Measurements from ENCODE around the gene MAP3K15. TPM values are rescaled to one million over a fixed set of nuclear protein-coding genes. Genes with fewer than 3 reads are reported as not detected.

The MAP3K15 gene
- total and polyA plus RNA-seq, 10 of the 15 experiments (the other 5 are each of a cell fraction or from before 2014, with no cell fraction given): 0.03 to 0.16 TPM; not detected in 8

DNA sequence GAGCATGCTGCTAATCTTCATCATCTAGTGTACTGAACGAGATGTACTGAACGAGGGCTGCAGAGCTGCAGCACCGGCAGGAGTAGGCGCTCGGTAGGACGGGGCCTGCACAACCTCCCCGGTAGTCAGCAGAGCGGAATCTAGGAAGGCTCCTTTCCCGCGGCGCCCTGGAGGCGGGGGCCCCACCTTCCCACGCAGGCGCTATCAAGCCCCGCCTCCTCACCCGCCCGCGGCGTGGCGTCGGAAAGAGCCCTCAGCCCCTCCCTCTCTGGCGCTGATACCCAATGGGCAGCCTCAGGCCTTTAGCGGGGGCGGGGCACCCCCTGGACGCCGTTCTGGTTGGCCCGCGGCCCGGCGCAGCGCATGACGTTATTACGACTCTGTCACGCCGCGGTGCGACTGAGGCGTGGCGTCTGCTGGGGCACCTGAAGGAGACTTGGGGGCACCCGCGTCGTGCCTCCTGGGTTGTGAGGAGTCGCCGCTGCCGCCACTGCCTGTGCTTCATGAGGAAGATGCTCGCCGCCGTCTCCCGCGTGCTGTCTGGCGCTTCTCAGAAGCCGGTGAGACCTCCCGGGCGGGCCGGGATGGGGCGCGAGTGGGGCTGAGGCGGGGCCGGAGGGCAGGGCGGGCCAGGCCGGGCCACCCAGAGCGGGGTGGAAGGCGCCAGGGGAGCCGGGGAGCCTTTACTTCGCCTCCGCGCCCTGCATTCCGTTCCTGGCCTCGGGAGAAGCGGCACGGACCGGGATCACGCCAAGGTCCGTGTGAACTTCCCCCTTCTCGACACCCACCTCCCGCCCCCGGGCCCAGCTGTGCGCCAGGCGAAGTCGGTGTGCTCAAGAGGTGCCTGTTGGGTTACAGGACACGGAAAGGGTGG, 171.5 kb downstream of the MAP3K15 start, which contains the start of gene PDHA1:
PDHA1 (plus strand) TSS at position 393 of the 874 bp plus-strand sequence; CDS start at position 504, 111 bp downstream.
- POLR2A ChIA-PET: no interaction called here
- no peak for TF ChIP-seq TARDBP (IDR thresholded peaks at IDR 0.05; ENCODE audit: borderline replicate concordance)
- peak; percentile 48; the same call in 1 of the 2 replicates for TF ChIP-seq ATF7 (IDR thresholded peaks at IDR 0.05; ENCODE audit: low read depth)
- peak; percentile 97 for TF ChIP-seq CREB1 (IDR thresholded peaks at IDR 0.05; ENCODE audit: low read depth)
- peak; percentile 42; the same call in 1 of the 2 replicates for TF ChIP-seq RFX5 (IDR thresholded peaks at IDR 0.05; ENCODE audit: low read depth, low read length)
- TF ChIP-seq MYC (IDR thresholded peaks at IDR 0.05; ENCODE audit: insufficient read depth, insufficient read length, insufficient replicate concordance, low read length, severe bottlenecking): no peak
- peak; percentile 42 to 62 for TF ChIP-seq EGR1 (IDR thresholded peaks at IDR 0.05; ENCODE audit: borderline replicate concordance in 1 of 2, low read depth in 2 of 2, low read length in 2 of 2)
- TF ChIP-seq LARP7 (IDR thresholded peaks at IDR 0.05): peak; percentile 22
- TF ChIP-seq, protein P1, sequence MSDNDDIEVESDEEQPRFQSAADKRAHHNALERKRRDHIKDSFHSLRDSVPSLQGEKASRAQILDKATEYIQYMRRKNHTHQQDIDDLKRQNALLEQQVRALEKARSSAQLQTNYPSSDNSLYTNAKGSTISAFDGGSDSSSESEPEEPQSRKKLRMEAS (IDR thresholded peaks at IDR 0.05; ENCODE audit: low read depth, low read length): 0 out of 2 replicates have a peak, but pooled peaks have one; percentile 27
- TF ChIP-seq SP1 (IDR thresholded peaks at IDR 0.05; ENCODE audit: low read depth, low read length): peak; percentile 52
- TF ChIP-seq, protein P2, sequence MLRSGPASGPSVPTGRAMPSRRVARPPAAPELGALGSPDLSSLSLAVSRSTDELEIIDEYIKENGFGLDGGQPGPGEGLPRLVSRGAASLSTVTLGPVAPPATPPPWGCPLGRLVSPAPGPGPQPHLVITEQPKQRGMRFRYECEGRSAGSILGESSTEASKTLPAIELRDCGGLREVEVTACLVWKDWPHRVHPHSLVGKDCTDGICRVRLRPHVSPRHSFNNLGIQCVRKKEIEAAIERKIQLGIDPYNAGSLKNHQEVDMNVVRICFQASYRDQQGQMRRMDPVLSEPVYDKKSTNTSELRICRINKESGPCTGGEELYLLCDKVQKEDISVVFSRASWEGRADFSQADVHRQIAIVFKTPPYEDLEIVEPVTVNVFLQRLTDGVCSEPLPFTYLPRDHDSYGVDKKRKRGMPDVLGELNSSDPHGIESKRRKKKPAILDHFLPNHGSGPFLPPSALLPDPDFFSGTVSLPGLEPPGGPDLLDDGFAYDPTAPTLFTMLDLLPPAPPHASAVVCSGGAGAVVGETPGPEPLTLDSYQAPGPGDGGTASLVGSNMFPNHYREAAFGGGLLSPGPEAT (IDR thresholded peaks at IDR 0.05; ENCODE audit: low read depth): 0 out of 2 replicates have a peak, but pooled peaks have one; percentile 23
- TF ChIP-seq POLR2A (IDR thresholded peaks at IDR 0.05; ENCODE audit: low read depth, low read length): peak; percentile 76
- TF ChIP-seq MTA2 (IDR thresholded peaks at IDR 0.05; ENCODE audit: low read depth): no peak
- TF ChIP-seq MXI1 (IDR thresholded peaks at IDR 0.05; ENCODE audit: low read depth, low read length): peak; percentile 63
- no peak for TF ChIP-seq WRNIP1 (IDR thresholded peaks at IDR 0.05; ENCODE audit: borderline replicate concordance, low read depth, low read length)
- TF ChIP-seq POLR2AphosphoS5 (IDR thresholded peaks at IDR 0.05; ENCODE audit: low read length): peak; percentile 56; the same call in 1 of the 2 replicates
- TF ChIP-seq RELA (IDR thresholded peaks at IDR 0.05; ENCODE audit: borderline replicate concordance, partially characterized antibody): no peak
- no peak for TF ChIP-seq POU2F2 (IDR thresholded peaks at IDR 0.05; ENCODE audit: borderline replicate concordance, low read depth, low read length)
- TF ChIP-seq CREM (IDR thresholded peaks at IDR 0.05; ENCODE audit: low read depth): peak; percentile 94
- peak; percentile 43; the same call in 1 of the 2 replicates for TF ChIP-seq IKZF1 (conservative IDR thresholded peaks at IDR 0.05)

More for the DNA sequence above, 171.5 kb downstream of the MAP3K15 start, which contains the start of gene PDHA1:
- H3K27me3 ChIP-seq (replicated peaks in 1 of 2; ENCODE audit: control insufficient read depth in 2 of 2, insufficient read depth in 2 of 2, low read length in 1 of 2): no peaks in the 10 kb centered on the region
- WGBS (ENCODE audit: insufficient coverage, insufficient replicate concordance, low lambda C conversion rate, missing lambda C conversion rate): 36% methylated on average over 68 of the region's 81 CpGs
- no TSS peak for BruUV-seq (replicated peaks)
- peak within 1 kb of the TSS; percentile 73 for H3K4me3 ChIP-seq
- RAD21 ChIA-PET (ENCODE audit: unreplicated experiment): no interaction called here
- peak within 1 kb of the TSS; percentile 58 for H3K9ac ChIP-seq (ENCODE audit: control insufficient read depth, insufficient read depth, low read length)
- FAIRE-seq: peak; percentile 71
- DNase-seq (ENCODE audit: low read depth, low spot score): peak; percentile 68
- ATAC-seq: peak; percentile 96
- intact Hi-C loops (cut with micrococcal nuclease; ENCODE audit: unreplicated experiment): loop anchor here (10.0 kb wide), 1 partner anchor 541 kb away; the partner anchor contains the start of gene SH3KBP1
- H3K79me2 ChIP-seq (ENCODE audit: control insufficient read depth, insufficient read depth, low read length): peaks cover 25% of the 10 kb centered on the region
- H2AFZ ChIP-seq (ENCODE audit: control insufficient read depth, low read depth, low read length): peak within 1 kb of the TSS; percentile 77
- H3K4me1 ChIP-seq (ENCODE audit: control insufficient read depth, insufficient read depth, low read length): no peaks in the 10 kb centered on the region
- H3K36me3 ChIP-seq (ENCODE audit: control insufficient read depth in 2 of 2, insufficient read depth in 2 of 2, low read length in 1 of 2): no peaks in the 10 kb centered on the region
- peak within 1 kb of the TSS; percentile 55 for H3K4me2 ChIP-seq (ENCODE audit: control insufficient read depth, insufficient read depth)
- H3K9me3 ChIP-seq (replicated peaks; ENCODE audit: control insufficient read depth, insufficient read depth, low read length): no peaks in the 10 kb centered on the region
- no peaks in the 10 kb centered on the region for H4K20me1 ChIP-seq (ENCODE audit: control insufficient read depth, insufficient read depth)
- peak within 1 kb of the TSS; percentile 40; the same call in 1 of the 2 replicates for H3K27ac ChIP-seq (ENCODE audit: control insufficient read depth, insufficient read depth)
- in situ Hi-C loops (cut with MboI): loop anchor here (10.0 kb wide), 1 partner anchor 669 kb away; the partner anchor contains the start of gene RS1
- CTCF ChIA-PET: no interaction called here
- SMC1A ChIA-PET (ENCODE audit: uncharacterized antibody, unreplicated experiment): no interaction called here
